Stimulated activated CD4-positive, alpha-beta T cell treated with anti-CD3 and anti-CD28 coated beads, TNF-alpha, amount 100 ng/mL, for 48 hours (primary cell): ENCODE data around the gene ST6GALNAC5.
"Not testable (repeated sequence)": the region's sequence is repeated elsewhere in the genome, so short reads cannot be mapped to it uniquely, and the experiment has no call there.

Source experiments
- DNase-seq, 3 donors: peaks; one replicate each; pipeline ENCODE4 v3.0.0-alpha.2; 2020; ENCODE audit warnings: low read depth in 3 of 3

ST6GALNAC5 gene

GRCh38 chr1:76866566-76866965 lies 714 bp upstream of the ST6GALNAC5 start:
- DNase-seq: no peak

GRCh38 chr1:76868154-76868882 lies 1.0 kb downstream of the ST6GALNAC5 start:
- DNase-seq: peak in 1 of 3 donors; percentile 13

- no peak for DNase-seq
Observed at GRCh38 chr1:76868916-76869315, 1.6 kb downstream of the ST6GALNAC5 start.

- no peak for DNase-seq
Observed at GRCh38 chr1:76870037-76870436, 2.8 kb downstream of the ST6GALNAC5 start.

- DNase-seq: no peak
Observed at GRCh38 chr1:76871355-76871974, 4.2 kb downstream of the ST6GALNAC5 start.

- no peak for DNase-seq
Observed at GRCh38 chr1:76872944-76873343, 5.7 kb downstream of the ST6GALNAC5 start.

GRCh38 chr1:76876655-76877395 lies 9.5 kb downstream of the ST6GALNAC5 start:
- no peak for DNase-seq

- not testable (repeated sequence) for DNase-seq
Observed at GRCh38 chr1:76879014-76879413, 11.7 kb downstream of the ST6GALNAC5 start.

- no peak for DNase-seq
Observed at GRCh38 chr1:76881762-76882161, 14.5 kb downstream of the ST6GALNAC5 start.

GRCh38 chr1:76891931-76892622 lies 24.8 kb downstream of the ST6GALNAC5 start:
- no peak for DNase-seq

GRCh38 chr1:76892675-76893074 lies 25.4 kb downstream of the ST6GALNAC5 start:
- DNase-seq: no peak

GRCh38 chr1:76901158-76901767 lies 34.0 kb downstream of the ST6GALNAC5 start:
- peak; percentile 3 to 20 (median 11) for DNase-seq

- no peak for DNase-seq
Observed at GRCh38 chr1:76905876-76906595, 38.8 kb downstream of the ST6GALNAC5 start.

- DNase-seq: no peak
Observed at GRCh38 chr1:76909311-76909710, 42.0 kb downstream of the ST6GALNAC5 start.

GRCh38 chr1:76919085-76919484 lies 51.8 kb downstream of the ST6GALNAC5 start:
- DNase-seq: no peak

- no peak for DNase-seq
Observed at GRCh38 chr1:76921590-76921989, 54.3 kb downstream of the ST6GALNAC5 start.

GRCh38 chr1:76925825-76926224 lies 58.5 kb downstream of the ST6GALNAC5 start:
- no peak for DNase-seq

GRCh38 chr1:76928522-76928921 lies 61.2 kb downstream of the ST6GALNAC5 start:
- DNase-seq: no peak

- no peak for DNase-seq
Observed at GRCh38 chr1:76929136-76929535, 61.9 kb downstream of the ST6GALNAC5 start.

GRCh38 chr1:76933847-76934815 lies 66.9 kb downstream of the ST6GALNAC5 start:
- no peak for DNase-seq
